Measurements from ENCODE around the gene E2F2. TPM values are rescaled to one million over a fixed set of nuclear protein-coding genes. Genes with fewer than 3 reads are reported as not detected.
A peak's percentile ranks its signal among the peaks of the same experiment; 100 is the strongest.
"Not testable (repeated sequence)": the region's sequence is repeated elsewhere in the genome, so short reads cannot be mapped to it uniquely, and the experiment has no call there.

E2F2 gene
- total RNA-seq, 2 donors from 2014 or later, result 0.14 to 0.35 TPM

- Histone ChIP-seq H3K27ac (peak overlapping the region; percentile 37 to 45), H3K4me1 (ENCODE audit: control insufficient read depth in 1 of 2, low read depth in 2 of 2) (peaks cover 0 to 14% of the 10 kb centered on the region in 2 donors), H3K36me3 (no peaks in the 10 kb centered on the region), H3K4me3 (no peak overlapping the region), H3K27me3 (replicated peaks; ENCODE audit: insufficient read depth) (no peaks in the 10 kb centered on the region), H3K9me3 (no peaks in the 10 kb centered on the region)
- TF ChIP-seq CTCF (IDR thresholded peaks at IDR 0.05), result no peak
- no peak for ATAC-seq (ENCODE audit: insufficient number of reproducible peaks, low FRiP score, low read depth)
- DNase-seq (ENCODE audit: low spot score), result no peak
Measured at GRCh38 chr1:23546897-23547584, 16.0 kb upstream of the E2F2 start.

- Histone ChIP-seq H3K27ac (no peak overlapping the region), H3K4me3 (no peak overlapping the region), H3K36me3 (no peaks in the 10 kb centered on the region), H3K4me1 (ENCODE audit: control insufficient read depth in 1 of 2, low read depth in 2 of 2) (peaks cover 0 to 14% of the 10 kb centered on the region in 2 donors), H3K27me3 (replicated peaks; ENCODE audit: insufficient read depth) (no peaks in the 10 kb centered on the region), H3K9me3 (no peaks in the 10 kb centered on the region)
- no peak for TF ChIP-seq CTCF (IDR thresholded peaks at IDR 0.05)
- no peak for DNase-seq (ENCODE audit: low spot score)
- no peak for ATAC-seq (ENCODE audit: insufficient number of reproducible peaks, low FRiP score, low read depth)
Measured at GRCh38 chr1:23545851-23546250, 14.8 kb upstream of the E2F2 start.

DNA sequence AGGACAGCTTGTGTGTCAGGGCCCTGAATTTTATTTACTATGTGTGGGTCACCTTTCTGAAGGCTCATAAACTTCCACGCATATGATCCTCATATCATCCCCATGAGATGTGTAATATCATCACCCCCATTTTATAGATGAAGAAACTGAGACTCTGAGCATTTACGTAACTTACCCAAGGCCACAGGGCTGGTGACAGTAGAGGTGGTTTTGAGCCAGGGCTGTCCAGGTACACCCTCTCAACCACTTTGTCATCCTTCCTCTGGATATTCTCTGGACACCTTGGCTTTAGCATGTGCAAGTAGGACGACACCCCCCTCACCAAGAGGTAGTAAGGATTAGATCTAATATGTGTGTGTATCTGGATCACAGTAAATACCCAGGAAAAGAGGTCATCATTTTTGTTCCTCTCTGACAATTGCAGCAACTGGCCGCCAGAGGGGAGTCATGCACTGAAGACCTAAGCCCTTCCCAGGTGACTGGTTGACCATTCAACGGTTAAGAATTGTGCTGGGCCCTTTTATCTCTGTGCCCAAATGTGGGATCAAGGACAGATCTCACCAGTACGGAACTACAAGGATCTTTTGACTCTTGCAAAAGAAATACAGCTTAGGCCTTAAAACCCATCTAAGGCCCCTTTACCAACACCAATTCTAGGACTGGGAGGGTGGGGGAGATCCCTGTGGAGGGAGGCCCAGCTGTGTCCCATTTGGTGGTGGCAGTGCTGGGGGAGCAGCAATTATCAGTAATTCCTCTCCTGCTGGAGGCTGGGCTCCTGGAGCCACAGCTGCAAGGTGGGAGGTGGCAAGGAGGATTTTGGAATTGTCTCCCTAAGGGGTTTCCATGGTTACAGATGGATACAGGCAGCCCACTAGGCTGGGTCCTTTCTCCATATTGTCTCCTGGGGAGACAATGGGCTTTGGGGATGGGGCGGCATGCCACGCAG, 13.7 kb upstream of the E2F2 start:
- DNase-seq (ENCODE audit: low spot score), result peak; percentile 53
- H3K4me1 ChIP-seq (ENCODE audit: control insufficient read depth in 1 of 2, low read depth in 2 of 2), result peaks cover under 1 to 18% of the 10 kb centered on the region in 2 donors
- TF ChIP-seq CTCF (IDR thresholded peaks at IDR 0.05), result peak; percentile 92
- ATAC-seq (ENCODE audit: insufficient number of reproducible peaks, low FRiP score, low read depth), result peak; percentile 38
- no peaks in the 10 kb centered on the region for H3K36me3 ChIP-seq
- no peaks in the 10 kb centered on the region for H3K27me3 ChIP-seq (replicated peaks; ENCODE audit: insufficient read depth)
- no peaks in the 10 kb centered on the region for H3K9me3 ChIP-seq
- no peak overlapping the region for H3K4me3 ChIP-seq
- no peak overlapping the region for H3K27ac ChIP-seq

DNA sequence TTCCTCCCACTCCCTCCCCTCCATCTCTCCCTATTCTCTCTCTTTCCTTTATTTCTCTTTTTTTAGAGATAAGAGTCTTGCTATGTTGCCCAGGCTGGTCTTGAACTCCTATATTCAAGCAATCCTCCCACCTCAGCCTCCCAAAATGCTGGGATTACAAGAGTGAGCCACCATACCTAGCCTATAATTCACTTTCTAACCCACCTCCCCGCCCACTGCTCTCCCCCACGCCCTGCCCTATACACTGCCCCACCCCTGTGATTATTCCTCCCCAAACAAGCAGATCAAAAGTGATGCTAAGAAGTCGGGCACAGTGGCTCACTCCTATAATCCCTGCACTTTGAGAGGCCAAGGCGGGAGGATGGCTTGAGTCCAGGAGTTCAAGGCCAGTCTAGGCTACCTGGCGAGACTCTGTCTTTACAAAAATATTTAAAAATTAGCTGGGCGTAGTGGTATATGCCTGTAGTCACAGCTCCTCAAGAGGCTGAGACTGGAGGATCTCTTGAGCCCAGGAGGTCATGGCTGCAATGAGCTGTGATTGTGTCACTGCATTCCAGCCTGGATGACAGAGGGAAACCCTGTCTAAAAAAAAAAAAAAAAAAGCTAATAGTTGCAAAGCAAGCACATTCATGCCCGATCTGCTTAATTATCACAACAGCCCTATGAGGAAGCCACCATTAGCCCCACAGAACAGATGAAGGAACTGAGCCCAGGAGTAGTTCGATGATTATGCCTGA, 12.8 kb upstream of the E2F2 start:
- TF ChIP-seq CTCF (IDR thresholded peaks at IDR 0.05), result no peak
- peaks cover 4 to 22% of the 10 kb centered on the region in 2 donors for H3K4me1 ChIP-seq (ENCODE audit: control insufficient read depth in 1 of 2, low read depth in 2 of 2)
- H3K27ac ChIP-seq, result no peak overlapping the region
- no peaks in the 10 kb centered on the region for H3K36me3 ChIP-seq
- H3K4me3 ChIP-seq, result no peak overlapping the region
- H3K9me3 ChIP-seq, result no peaks in the 10 kb centered on the region
- DNase-seq (ENCODE audit: low spot score) (no peak), ATAC-seq (ENCODE audit: insufficient number of reproducible peaks, low FRiP score, low read depth) (no peak)
- no peaks in the 10 kb centered on the region for H3K27me3 ChIP-seq (replicated peaks; ENCODE audit: insufficient read depth)

- not testable (repeated sequence) for ATAC-seq (ENCODE audit: insufficient number of reproducible peaks, low FRiP score, low read depth); H3K9me3 ChIP-seq; DNase-seq (ENCODE audit: low spot score); H3K27me3 ChIP-seq (replicated peaks; ENCODE audit: insufficient read depth); H3K36me3 ChIP-seq; H3K4me3 ChIP-seq; H3K27ac ChIP-seq
- H3K4me1 ChIP-seq (ENCODE audit: control insufficient read depth in 1 of 2, low read depth in 2 of 2), result peaks cover 4 to 18% of the 10 kb centered on the region in 2 donors
Measured at GRCh38 chr1:23542940-23543339, 11.9 kb upstream of the E2F2 start.

Data from thoracic aorta (tissue), 2 donors.